Measurements from ENCODE around the gene DNAJC8. TPM values are rescaled to one million over a fixed set of nuclear protein-coding genes. Genes with fewer than 3 reads are reported as not detected.

The DNAJC8 gene, protein sequence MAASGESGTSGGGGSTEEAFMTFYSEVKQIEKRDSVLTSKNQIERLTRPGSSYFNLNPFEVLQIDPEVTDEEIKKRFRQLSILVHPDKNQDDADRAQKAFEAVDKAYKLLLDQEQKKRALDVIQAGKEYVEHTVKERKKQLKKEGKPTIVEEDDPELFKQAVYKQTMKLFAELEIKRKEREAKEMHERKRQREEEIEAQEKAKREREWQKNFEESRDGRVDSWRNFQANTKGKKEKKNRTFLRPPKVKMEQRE
- 100 to 1,000 TPM in 1 of 4 donors, 10 to 100 TPM in 3; 52.2 to 117 (median 71.8) TPM for total RNA-seq

DNA sequence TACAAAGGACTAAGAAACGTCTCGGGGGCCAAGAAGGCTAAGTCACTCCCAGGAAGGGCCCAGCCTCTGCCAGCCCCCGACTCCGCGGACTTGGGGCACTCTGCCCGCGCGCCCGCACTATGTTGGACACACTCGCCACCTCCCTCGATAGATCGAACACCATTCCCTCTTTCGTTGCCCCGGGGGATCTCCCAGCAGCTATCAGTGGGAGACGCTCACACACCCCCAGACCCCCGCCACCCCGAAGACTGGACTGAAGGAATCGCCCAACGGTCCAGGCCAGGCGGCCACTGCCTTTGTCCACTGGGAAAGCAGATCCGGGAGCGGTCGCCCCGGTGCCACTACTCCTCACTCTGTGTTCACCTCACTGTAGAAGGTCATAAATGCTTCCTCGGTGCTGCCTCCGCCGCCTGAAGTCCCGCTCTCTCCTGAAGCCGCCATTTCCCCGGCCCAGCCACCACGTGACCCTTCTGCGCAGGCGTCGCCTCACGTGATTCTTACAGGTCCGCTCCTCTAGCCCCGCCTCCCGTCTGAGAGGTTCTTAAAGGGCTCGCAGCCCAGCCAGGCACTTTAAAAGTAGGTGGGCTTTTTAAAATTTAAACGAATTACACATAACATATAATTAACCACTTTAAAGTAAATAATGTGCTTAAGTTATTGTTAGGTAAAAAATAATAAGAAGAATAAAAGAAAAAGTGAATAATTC is at the start of gene DNAJC8:
Gene DNAJC8, minus strand, starts transcription at position 472 of the 706 bp plus-strand sequence. Its CDS starts 31 bp downstream, at position 441.
- TF ChIP-seq, protein P1, sequence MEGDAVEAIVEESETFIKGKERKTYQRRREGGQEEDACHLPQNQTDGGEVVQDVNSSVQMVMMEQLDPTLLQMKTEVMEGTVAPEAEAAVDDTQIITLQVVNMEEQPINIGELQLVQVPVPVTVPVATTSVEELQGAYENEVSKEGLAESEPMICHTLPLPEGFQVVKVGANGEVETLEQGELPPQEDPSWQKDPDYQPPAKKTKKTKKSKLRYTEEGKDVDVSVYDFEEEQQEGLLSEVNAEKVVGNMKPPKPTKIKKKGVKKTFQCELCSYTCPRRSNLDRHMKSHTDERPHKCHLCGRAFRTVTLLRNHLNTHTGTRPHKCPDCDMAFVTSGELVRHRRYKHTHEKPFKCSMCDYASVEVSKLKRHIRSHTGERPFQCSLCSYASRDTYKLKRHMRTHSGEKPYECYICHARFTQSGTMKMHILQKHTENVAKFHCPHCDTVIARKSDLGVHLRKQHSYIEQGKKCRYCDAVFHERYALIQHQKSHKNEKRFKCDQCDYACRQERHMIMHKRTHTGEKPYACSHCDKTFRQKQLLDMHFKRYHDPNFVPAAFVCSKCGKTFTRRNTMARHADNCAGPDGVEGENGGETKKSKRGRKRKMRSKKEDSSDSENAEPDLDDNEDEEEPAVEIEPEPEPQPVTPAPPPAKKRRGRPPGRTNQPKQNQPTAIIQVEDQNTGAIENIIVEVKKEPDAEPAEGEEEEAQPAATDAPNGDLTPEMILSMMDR (IDR thresholded peaks at IDR 0.05; ENCODE audit: low read depth), result no peak

DNA sequence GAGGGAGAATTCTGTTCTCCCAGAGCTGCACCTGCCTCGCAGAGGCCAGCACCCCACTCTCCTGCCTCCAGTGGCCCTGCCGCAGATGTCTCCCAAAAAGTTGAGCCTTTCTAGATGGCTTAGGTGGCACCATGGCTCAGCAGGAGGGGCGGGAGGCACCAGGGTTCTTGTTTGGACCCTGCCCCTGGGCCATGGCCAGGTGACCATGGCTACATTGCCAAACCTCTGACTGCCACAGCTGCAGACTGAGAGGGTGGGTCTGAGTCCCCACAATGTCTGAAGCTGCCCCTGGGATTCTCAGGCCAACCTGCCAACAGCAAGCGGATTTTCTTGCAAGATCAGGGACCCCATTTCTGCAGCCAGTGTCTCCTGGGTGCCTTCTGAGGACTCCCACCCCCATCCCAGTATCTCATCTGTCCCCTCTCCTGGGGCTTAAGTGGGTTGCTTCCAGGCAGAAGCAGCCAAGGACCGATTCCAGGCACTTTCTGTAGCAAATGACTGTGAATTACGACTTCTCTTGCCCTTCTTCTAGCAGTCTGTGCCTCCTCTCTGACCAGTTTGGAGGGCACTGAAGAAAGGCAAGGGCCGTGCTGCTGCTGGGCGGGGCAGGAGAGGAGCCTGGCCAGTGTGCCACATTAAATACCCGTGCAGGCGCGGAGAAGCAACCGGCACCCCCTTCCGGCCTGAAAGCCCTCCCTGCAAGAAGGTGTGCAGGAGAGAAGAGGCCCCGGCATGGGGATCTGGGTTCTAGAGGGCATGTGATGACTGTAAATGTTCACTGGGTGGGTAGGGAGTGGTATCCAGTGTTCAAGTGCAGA is 49.0 kb upstream of the DNAJC8 start:
- TF ChIP-seq, protein P1 (IDR thresholded peaks at IDR 0.05; ENCODE audit: low read depth), result no peak

DNA sequence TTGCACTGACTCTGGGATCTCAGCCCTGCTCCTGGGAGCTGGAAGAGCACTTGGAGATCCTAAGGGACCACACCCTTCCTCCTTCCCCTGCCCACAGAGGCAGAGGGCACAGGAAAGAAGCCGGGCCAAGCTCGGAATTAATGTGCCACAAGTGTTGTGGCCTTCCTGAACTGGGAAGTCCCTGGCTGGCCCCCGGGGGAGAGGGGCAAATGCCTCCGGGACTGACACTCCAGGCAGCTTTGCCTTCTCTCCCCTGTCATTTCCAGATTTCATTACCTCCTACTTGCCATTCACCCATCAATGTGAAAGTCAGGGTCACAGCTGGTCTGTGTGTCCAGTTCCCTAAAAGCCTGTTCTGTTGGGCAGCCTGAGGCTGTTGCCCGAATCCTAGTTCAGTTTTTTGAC is 48.1 kb upstream of the DNAJC8 start:
- TF ChIP-seq, protein P1 (IDR thresholded peaks at IDR 0.05; ENCODE audit: low read depth), result no peak

DNA sequence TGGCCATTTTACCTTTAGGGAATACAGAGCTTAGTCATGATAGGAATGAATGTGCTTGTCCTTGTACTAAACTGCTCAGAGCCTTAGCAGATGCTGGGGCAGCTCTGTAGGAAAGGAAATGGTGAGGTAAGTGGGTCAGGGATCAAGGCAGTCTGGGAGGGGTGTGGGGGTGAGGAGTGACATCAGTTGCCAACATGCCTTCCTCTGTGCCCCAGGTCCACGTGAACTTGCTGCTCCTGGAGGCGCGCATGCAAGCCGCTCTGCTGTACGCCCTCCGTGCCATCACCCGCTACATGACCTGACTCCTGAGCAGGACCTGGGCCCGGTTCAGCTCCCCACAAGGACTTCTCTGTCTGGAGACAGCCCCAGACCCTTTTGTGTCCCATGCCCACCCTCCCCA is 47.7 kb upstream of the DNAJC8 start:
- TF ChIP-seq, protein P1 (IDR thresholded peaks at IDR 0.05; ENCODE audit: low read depth), result no peak

DNA sequence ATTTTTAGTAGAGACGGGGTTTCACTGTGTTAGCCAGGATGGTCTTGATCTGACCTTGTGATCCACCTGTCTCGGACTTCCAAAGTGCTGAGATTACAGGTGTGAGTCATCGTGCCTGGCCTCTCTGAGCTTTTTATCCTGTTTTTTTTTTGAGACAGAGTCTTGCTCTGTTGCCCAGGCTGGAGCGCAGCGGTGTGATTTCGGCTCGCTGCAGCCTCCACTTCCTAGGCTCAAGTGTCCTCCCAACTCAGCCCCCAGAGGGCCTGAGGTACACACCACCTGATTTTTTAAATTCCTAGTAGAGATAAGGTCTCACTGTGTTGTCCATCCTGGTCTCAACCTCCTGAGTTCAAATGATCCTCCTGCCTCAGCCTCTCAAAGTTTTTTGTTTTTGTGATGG is 46.9 kb upstream of the DNAJC8 start:
- TF ChIP-seq, protein P1 (IDR thresholded peaks at IDR 0.05; ENCODE audit: low read depth), result no peak

DNA sequence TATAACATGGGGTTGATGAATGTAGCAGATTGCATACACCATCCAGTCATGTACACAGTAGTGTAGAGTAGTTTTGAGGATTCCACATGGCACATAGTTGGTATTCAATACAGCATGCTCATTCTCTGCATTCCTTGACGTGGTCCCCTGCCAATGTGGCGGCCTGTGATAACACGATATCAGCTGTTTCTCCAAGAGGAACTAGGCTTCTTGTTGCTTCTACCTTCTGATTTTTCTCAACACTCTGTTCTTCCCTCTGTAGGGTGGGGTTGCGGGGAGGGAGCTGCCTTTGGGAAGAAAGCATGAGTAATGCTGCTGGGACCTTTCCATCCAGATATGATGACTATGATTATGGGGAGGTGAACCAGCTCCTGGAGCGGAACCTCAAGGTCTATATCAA is 45.9 kb upstream of the DNAJC8 start:
- TF ChIP-seq, protein P1 (IDR thresholded peaks at IDR 0.05; ENCODE audit: low read depth), result no peak

Data from subcutaneous adipose tissue (tissue), 4 donors.